GM21529 (cell line): ENCODE data around the gene PIK3CD.

Experiments
- ATAC-seq: cut with Tn5 transposase; IDR thresholded peaks from one replicate; pipeline ENCODE4 v1.9.1; 2021; ENCODE audit not compliant: unreplicated experiment

PIK3CD gene

DNA sequence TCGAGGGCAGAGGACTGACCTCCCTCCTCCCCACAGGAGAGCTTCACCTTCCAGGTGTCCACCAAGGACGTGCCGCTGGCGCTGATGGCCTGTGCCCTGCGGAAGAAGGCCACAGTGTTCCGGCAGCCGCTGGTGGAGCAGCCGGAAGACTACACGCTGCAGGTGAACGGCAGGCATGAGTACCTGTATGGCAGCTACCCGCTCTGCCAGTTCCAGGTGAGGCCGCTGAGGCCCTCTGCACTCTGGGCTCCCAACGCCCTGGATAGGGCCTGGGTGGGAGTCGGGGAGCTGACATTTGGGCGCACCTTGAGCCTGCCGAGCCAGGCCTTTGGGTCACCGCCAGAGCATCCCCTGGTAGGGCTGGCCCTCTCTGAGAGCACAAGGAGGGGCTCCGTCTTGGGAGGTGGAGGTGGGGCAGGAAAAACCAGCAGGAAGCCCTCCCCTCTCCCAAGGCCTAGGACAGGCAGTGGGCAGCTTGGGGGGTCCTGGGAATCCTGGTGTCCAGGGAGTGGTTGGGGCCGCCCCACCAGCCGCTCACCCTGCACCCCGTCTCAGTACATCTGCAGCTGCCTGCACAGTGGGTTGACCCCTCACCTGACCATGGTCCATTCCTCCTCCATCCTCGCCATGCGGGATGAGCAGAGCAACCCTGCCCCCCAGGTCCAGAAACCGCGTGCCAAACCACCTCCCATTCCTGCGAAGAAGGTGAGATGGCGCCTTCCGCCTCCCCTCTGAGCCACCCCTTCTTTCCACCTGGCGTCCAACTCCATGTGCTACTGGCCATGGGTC, 65.1 kb downstream of the PIK3CD start:
- ATAC-seq: no peak

DNA sequence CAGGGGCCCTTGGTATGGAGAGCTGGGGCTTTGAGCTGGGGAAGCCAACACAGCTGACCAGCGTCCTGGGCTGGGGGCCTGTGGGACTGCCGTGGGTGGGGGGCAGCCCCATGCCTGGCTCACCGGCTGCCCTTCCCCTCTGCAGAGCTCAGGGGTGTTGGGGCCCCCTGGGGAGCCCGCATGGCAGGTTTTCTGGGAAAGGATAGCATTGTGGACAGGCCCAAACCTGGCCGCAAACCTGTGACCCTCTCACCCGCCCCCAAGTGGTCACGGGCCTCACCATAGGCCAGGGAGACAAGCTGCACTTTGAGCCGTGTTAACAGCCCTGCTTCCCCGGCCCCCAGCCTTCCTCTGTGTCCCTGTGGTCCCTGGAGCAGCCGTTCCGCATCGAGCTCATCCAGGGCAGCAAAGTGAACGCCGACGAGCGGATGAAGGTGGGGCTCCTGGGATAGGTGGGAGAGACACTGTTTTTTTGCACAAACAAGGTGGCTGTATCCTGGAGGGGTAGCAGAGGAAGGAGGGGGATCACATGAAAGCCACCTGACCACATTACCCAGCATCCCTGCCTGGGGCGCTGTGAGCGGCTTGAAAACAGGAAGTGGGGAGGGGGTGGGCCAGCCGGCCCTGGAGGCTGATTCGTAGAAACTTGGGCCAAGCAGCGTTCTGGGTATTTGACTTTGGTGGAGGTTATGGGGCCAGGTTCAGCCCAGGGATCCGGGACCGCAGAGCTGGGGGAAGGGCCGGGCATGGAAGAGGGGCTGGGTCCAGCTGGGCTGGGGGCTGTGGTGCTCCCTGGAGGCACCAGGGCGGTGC, 65.9 kb downstream of the PIK3CD start:
- ATAC-seq: peak; percentile 65

DNA sequence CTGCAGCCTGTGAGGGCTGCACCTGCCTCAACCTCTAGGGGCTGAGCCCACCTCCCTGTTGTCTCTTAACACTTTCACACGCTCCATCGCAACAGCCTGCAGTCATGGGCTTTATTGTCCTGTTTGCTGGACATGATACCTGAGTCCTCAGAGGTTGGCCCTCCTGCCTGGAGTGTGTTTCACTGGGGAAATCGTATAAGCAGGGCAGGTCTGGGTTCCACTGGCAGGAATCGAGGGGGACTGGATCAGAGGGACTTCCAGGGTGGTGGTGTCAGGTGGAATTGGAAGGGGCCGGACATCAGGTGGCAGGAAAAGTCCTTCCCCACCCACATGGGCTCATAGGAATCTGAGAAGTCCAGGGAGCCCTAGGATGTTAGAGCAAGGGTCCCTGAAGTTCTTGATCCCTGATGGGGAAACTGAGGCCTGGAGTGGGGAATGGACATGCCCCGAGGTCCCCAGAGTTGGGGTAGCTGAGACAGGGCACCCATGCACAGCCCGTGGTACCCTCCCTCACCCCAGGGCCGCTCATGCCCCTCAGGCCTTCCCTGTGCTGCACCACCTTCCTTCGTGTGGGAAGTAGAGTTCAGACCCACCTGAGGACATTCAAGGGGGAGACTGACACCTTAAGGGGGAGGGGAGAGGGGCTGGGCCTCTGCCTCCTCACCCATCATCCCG, 66.6 kb downstream of the PIK3CD start:
- no peak for ATAC-seq

GRCh38 chr1:9719978-9720722, 68.6 kb downstream of the PIK3CD start:
- no peak for ATAC-seq

GRCh38 chr1:9720785-9721605, 69.5 kb downstream of the PIK3CD start:
- no peak for ATAC-seq

DNA sequence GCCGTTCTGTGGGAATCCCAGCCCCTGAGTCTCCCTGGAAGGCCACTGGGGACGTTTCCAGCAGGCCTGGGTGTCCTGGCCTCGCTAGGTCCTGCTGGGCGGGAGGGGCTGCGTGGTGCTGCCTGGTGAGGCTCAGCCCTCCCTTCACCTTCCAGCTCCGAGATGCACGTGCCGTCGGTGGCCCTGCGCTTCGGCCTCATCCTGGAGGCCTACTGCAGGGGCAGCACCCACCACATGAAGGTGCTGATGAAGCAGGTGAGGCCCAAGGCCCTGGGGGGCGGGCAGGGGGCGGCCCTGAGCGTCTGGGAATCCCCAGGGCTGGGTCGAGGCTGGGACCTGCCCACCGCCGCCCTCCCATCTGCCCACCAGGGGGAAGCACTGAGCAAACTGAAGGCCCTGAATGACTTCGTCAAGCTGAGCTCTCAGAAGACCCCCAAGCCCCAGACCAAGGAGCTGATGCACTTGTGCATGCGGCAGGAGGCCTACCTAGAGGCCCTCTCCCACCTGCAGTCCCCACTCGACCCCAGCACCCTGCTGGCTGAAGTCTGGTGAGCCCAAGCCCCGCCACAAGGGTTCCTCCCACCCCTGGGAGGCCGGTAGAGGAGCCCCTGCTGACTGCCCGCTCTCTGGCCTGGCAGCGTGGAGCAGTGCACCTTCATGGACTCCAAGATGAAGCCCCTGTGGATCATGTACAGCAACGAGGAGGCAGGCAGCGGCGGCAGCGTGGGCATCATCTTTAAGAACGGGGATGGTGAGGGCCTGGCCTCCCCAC, 70.3 kb downstream of the PIK3CD start:
- no peak for ATAC-seq

DNA sequence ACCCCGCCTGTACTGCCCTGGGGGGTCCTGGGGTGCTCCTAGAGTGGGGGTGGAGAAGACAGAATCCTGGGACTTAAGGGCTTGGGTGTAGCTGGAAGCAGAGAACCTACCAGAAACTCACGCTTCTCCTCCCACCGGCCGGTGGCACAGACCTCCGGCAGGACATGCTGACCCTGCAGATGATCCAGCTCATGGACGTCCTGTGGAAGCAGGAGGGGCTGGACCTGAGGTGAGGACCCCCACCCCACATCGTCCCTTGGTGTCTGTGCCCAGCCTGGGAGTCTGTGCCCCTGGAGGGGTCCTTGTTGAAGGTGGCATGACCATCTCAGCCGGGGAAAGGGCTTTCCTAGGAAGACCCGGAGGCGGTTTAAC, 70.8 kb downstream of the PIK3CD start:
- ATAC-seq: no peak

- no peak for ATAC-seq
Observed at GRCh38 chr1:9723068-9723805, 71.7 kb downstream of the PIK3CD start.

GRCh38 chr1:9723926-9724325, 72.4 kb downstream of the PIK3CD start:
- ATAC-seq: no peak

- ATAC-seq: peak; percentile 84
Observed at GRCh38 chr1:9724706-9725476, 73.4 kb downstream of the PIK3CD start.

DNA sequence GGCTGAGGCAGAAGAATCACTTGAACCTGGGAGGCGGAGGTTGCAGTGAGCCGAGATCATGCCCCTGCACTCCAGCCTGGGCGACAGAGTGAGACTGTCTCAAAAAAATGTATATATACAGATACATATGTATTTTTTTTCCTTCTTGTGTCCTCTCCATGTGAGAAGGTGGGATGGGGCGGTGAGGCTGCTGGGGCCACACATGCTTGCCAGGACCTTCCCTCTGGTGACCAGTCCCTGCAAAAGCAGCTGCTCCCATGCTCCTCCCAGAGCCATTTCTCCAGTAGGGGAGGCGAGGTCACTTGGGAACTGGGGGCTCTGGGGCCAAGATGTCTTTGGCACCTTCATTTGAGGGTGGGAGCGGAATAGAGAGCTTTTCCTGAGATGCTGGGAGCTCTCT, 74.9 kb downstream of the PIK3CD start:
- ATAC-seq: no peak

DNA sequence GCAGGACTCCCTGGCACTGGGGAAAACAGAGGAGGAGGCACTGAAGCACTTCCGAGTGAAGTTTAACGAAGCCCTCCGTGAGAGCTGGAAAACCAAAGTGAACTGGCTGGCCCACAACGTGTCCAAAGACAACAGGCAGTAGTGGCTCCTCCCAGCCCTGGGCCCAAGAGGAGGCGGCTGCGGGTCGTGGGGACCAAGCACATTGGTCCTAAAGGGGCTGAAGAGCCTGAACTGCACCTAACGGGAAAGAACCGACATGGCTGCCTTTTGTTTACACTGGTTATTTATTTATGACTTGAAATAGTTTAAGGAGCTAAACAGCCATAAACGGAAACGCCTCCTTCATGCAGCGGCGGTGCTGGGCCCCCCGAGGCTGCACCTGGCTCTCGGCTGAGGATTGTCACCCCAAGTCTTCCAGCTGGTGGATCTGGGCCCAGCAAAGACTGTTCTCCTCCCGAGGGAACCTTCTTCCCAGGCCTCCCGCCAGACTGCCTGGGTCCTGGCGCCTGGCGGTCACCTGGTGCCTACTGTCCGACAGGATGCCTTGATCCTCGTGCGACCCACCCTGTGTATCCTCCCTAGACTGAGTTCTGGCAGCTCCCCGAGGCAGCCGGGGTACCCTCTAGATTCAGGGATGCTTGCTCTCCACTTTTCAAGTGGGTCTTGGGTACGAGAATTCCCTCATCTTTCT, 75.5 kb downstream of the PIK3CD start:
- ATAC-seq: no peak

DNA sequence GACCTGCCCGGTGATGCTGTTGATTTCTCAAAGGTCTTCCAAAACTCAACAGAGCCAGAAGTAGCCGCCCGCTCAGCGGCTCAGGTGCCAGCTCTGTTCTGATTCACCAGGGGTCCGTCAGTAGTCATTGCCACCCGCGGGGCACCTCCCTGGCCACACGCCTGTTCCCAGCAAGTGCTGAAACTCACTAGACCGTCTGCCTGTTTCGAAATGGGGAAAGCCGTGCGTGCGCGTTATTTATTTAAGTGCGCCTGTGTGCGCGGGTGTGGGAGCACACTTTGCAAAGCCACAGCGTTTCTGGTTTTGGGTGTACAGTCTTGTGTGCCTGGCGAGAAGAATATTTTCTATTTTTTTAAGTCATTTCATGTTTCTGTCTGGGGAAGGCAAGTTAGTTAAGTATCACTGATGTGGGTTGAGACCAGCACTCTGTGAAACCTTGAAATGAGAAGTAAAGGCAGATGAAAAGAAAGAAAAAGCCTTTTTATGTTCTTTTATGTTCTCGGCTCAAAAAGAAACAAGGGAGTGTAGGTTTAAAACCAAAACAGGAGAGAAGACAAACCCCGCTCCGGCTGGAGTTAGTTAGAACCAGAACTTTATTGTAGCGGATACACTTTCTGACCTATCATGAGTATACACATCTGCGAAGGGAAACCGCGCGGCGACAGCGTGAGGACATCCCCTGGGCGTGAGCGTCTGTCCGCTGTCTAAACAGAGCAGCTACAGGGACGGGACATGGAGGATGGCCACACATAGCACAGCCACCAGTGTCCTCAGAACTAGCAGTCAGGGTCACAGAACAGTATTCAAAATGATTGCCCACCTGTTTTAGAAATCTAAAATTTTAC, 77.1 kb downstream of the PIK3CD start:
- no peak for ATAC-seq

DNA sequence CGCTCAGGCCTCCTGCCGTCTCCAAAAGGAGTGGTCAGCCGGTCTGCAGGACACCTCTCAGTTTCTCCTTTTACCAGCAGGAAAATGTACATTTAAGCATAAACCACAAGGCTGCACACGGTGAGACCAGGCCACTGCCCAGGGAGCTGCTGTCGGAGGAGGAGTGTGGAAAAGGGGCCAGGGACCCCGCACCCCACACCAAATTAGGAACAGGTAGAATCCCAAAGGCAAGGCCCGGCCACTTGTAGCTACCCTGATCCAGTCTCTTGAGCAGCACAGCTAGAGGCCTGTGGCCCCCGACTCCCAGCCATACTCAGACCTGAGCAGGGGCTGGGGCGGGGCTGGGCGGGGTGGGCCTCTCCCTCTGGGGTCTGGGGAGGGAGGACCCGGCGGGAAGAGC, 78.0 kb downstream of the PIK3CD start:
- no peak for ATAC-seq

DNA sequence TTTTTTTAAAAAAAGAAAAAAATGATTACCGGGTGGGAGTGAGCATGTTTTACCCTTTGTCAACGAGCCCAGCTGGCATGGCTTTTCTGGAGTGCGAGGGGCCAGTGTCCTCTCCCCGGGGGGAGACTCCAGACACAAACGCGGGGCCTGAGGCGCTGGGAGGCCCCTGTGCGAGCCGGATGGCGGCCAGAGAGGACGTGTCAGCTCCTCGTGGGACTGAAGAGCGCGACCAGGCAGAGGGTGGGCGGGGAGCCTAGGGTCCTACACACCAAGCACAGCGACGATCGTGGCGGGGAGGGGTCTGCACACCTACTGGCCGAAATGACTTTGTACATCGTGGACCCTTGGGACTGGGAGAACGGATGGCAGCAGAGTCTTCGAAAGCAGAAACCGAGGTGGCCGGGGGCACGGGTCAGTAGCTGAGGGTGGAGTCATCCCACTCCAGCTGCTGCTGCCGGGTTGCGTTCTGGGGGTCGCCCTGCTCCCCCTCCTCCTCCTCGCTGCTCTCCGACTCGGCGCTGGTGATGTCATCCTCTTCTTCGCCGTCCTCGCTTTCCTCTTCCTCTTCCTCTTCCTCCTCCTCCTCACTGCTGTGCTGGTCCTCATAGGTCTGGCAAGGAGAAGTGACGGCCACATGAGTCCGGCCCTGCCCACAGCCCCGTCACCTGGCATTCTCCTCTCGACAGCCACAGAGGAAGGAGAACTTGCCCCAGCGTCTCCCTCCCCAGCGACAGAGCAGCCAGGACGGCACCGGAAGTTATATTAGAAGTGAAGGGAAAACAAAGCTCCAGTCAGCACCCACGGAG, 78.8 kb downstream of the PIK3CD start:
- ATAC-seq: no peak

GRCh38 chr1:9731051-9731537, 79.6 kb downstream of the PIK3CD start:
- no peak for ATAC-seq
